DND-41 (cell line): ENCODE results near the gene DPP3.

Source experiments
- EZH2 ChIP-seq: IDR thresholded peaks from 3 replicates; pipeline ENCODE4 v1.6.1; 2012; ENCODE audit warnings: borderline replicate concordance, low read depth, mild to moderate bottlenecking, moderate library complexity, low read length, inconsistent platforms; ENCODE audit not compliant: severe bottlenecking
- TF ChIP-seq, protein P1 (sequence below): IDR thresholded peaks from 2 replicates; pipeline ENCODE4 v1.5.1; 2012; ENCODE audit warnings: borderline replicate concordance, low read length, moderate library complexity, mild to moderate bottlenecking; ENCODE audit not compliant: poor library complexity, severe bottlenecking; ENCODE audit errors: extremely low read depth

DNA sequence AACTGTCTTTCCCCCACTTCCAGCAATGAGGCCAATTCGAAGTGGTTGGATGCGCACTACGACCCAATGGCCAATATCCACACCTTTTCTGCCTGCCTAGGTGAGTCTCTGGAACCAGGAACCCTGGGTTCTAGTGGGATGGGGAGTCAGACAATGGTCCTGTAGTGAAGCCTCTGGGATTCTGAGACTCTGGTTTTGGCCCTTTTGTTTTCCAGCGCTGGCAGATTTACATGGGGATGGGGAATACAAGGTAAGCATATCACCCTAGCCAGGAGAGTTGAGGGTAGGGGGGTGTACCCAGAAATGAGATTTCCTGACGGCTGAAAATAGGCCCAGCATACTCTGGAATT is 30.7 kb downstream of the DPP3 start:
- no peak for TF ChIP-seq EZH2
- TF ChIP-seq, protein P1, sequence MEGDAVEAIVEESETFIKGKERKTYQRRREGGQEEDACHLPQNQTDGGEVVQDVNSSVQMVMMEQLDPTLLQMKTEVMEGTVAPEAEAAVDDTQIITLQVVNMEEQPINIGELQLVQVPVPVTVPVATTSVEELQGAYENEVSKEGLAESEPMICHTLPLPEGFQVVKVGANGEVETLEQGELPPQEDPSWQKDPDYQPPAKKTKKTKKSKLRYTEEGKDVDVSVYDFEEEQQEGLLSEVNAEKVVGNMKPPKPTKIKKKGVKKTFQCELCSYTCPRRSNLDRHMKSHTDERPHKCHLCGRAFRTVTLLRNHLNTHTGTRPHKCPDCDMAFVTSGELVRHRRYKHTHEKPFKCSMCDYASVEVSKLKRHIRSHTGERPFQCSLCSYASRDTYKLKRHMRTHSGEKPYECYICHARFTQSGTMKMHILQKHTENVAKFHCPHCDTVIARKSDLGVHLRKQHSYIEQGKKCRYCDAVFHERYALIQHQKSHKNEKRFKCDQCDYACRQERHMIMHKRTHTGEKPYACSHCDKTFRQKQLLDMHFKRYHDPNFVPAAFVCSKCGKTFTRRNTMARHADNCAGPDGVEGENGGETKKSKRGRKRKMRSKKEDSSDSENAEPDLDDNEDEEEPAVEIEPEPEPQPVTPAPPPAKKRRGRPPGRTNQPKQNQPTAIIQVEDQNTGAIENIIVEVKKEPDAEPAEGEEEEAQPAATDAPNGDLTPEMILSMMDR: no peak
